Middle frontal gyrus (tissue), 1 donor: ENCODE results near the gene CFLAR.
"Not testable (repeated sequence)": the region's sequence is repeated elsewhere in the genome, so short reads cannot be mapped to it uniquely, and the experiment has no call there.

Source experiments
- DNase-seq: peaks from one replicate; pipeline ENCODE4 v3.0.0-alpha.2; 2015; ENCODE audit warnings: low spot score; ENCODE audit errors: extremely low spot score

The CFLAR gene

DNA sequence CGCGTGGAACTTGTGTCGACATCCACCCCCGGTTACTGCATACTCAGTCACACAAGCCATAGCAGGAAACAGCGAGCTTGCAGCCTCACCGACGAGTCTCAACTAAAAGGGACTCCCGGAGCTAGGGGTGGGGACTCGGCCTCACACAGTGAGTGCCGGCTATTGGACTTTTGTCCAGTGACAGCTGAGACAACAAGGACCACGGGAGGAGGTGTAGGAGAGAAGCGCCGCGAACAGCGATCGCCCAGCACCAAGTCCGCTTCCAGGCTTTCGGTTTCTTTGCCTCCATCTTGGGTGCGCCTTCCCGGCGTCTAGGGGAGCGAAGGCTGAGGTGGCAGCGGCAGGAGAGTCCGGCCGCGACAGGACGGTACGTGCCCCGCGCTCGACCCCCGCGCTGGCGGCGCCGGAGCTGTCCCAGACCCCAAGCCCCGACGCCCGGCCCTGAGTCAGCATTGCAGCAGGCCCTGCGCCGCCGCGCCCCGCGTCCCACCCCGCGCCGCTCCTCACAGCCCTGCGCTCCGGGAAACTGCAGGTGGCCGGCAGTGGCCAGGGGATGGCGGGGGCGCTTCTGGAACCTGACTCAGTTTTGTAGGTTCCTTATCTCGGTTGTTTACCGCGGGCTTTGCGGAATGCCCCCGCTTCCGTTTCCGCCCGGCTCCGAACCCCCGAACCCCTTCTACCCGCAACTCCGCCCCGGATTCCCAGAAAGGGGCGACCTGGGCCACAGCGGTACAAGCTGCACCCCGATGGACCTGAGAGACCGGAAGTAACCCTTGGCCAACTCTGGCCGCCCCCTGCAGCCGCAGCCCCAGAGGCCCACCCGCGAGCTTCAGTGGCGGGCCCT is at the start of gene CFLAR:
Gene CFLAR, plus strand, starts transcription at position 50 of the 844 bp plus-strand sequence. CDS start 13,702 bp downstream, outside the sequence.
- no peak for DNase-seq

DNA sequence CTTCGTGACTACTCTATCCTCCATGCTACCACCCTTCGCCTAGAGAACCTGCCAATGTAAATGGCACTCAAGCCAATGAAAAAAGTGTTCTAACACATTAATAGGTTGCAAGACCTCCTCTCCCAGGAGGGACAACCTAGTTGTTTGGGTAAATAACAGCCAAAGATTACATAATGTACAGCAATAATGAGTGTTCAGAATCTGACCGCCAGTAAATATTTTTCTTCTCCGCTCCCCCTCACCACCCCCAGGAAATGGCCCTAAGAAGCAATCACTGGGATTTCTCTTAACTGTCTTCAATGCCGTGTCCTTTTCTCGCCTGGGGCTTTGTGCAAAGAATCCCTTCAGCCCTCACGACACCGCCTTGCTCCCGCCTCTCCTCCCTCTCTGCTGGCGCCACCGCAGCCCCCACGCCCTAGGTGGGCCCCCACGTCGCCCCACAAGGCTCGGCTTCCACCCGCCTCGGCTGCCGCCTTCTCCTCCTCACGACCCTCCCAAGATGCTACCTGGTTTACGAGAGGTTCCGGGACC is 45.0 kb upstream of the CFLAR start:
- DNase-seq = no peak

DNA sequence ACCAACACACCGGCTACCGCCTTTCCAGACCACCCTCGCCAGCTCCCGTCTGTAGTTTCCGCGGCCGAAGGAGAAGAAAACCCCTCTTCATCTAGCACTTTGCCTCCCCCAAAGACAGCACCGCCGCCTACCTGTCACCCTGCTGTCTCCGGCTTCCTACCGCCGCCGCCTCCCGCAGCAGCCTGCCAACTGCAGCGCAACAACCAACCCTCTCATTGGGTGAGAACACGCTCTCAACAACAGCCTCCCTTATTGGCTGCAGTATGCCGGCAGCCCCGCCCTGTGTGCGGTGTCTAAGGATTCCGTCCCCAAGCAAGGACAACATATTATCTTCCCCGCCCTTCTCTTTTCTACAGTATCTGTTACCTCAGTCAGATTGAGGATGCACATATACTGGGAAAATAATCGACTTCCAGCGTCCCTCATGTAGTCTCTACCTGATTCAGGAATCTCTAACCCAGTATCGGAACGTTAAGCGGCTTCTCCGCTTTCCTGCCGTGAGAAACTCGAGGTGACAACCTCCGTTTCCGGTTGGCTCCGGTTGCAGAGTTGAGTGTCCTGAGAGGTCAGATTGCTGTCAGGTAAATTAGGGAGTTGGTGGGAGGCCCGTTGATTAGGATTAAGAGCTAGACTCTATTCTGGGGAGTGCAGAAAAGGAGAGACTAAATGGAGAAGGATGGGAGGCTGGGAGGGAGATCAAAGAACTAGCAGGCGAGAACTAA is 44.3 kb upstream of the CFLAR start, which contains the start of the genes HYCC2 and NDUFB3:
Gene HYCC2, minus strand, starts transcription at position 193 of the 722 bp plus-strand sequence. CDS start 47,662 bp downstream, outside the sequence.
Gene NDUFB3, plus strand, starts transcription at position 523 of the 722 bp plus-strand sequence. CDS start 6,882 bp downstream, outside the sequence.
- DNase-seq = peak; percentile 78

DNA sequence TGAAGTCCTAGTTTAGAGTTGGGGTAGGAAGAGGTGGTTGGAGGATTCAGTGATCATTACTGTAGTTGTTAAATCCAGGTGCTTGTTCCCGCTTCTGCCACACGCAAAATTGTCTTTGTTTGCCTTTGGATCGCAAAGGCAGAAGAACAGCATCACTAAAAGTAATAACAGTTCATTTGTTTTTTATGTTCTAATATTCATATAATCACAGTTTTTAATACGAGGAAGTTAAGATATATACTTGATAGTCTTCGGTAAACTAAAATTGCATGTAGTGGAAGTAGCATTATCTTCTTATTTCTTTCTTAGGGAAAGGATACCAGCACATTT is 43.8 kb upstream of the CFLAR start:
- no peak for DNase-seq

DNA sequence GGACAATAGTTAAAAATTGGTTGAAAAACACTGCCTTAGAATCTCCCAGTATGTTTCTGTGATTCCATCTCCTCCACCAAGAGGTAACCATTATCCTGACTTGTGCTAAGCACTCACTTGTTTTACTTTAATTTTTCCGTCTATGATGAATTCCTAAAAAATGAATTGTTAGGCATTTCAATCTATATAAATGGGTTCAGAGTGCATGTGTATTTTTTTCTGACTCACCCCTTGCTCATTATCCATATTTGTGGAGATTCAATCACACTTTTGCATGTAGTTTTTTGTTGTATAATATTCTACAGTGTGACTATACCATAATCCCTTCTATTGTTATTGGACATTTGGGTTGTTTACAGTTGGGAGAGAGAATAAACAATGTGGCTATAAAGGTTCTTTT is 42.9 kb upstream of the CFLAR start:
- DNase-seq = no peak

DNA sequence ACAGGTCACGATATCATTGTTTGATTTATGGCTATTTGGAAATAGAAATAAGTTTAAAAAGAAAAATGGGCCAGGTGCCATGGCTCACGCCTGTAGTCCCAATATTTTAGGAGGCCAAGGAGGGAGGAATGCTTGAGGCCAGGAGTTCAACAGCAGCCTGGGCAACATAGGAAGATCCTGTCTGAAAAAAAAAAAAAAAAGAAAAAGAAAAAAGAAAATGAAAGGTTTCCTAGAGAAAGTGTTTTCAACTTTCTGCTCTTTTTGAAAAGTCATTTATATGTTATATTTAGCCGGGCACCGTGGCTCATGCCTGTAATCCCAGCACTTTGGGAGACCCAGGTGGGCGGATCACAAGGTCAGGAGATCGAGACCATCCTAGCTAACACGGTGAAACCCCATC is 41.0 kb upstream of the CFLAR start:
- no peak for DNase-seq

DNA sequence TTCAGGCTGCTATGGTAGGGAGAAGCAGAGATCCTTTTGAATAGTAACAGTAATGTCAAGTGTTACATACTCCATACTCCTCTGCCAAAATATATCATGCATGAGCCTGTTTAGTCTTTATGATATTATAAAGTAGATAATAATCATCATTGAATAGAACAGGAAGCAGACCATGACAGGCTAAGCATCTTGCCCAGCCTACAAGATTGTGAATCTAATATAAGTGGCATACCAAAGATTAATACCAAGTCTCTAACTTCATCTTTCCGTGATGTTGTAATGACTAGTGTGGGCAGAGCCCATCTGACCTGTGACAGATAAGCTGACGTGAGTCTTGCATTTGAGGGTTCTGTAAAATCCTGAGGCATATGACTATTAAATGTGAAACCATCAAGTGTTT is 31.1 kb upstream of the CFLAR start:
- no peak for DNase-seq

DNA sequence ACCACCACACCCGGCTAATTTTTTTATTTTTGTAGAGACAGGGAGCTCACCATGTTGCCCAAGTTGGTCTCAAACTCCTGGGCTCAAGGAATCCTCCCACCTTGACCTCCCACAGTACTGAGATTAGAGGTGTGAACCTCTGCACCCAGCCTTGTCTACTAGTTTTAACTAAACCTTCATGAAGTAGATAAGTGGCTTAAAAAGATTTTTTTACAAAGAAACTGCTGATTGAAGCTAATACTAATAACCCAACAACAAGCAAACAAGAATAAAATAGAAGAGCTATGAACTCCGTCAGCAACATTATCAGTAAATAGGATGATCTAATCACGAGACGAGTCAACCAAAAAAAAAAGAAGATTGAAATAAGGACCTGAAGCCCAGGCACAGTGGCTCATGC is 25.4 kb upstream of the CFLAR start:
- no peak for DNase-seq

DNA sequence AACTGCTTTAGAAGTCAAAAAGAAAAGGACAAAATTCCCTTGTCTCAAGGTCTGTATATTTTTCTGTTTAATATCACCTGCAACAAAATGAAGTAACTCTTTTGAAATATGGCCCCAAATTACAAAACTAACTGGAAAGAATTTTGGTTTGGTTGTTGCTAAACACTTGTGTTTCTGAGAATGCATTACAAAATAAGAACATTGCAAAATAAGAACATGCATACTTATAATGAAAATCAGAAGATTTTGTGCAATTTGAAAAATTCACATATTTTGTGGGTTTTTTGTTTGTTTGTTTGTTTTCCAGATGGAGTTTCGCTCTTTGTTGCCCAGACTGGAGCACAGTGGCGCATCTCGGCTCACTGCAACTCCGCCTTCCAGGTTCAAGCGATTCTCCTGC is 22.4 kb upstream of the CFLAR start:
- DNase-seq = no peak

DNA sequence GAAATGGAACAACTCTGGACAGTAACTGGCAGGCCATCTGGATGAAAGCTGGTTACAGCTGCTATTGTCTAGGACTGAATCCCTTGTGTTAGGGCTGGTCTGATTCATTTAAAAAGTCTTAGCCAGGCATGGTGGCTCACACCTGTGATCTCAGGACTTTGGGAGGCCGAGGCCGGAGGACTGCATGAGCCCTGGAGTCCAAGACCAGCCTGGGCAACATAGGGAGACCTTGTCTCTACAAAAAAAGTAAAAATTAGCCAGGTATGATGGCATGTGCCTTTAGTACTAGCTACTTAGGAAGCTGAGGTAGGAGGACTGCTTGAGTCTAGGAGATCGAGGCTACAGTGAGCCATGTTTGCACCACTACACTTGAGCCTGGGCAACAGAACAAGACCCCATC is 15.5 kb upstream of the CFLAR start:
- no peak for DNase-seq

DNA sequence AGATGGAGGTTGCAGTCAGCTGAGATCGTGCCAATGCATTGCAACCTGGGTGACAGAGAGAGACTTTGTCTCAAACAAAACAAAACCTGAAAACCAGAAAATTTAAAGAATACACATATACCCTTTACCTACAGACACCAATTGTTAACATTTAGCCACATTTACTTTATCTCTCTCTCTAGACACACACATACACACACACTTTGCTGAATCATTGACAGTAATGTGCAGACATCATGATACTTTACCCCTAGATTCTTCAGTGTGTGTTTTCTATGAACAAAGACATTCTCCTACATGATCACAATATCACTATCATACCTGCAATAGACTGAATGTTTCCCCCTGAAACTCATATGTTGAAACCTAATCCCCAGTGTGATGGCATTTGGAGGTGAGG is 10.2 kb upstream of the CFLAR start:
- no peak for DNase-seq

DNA sequence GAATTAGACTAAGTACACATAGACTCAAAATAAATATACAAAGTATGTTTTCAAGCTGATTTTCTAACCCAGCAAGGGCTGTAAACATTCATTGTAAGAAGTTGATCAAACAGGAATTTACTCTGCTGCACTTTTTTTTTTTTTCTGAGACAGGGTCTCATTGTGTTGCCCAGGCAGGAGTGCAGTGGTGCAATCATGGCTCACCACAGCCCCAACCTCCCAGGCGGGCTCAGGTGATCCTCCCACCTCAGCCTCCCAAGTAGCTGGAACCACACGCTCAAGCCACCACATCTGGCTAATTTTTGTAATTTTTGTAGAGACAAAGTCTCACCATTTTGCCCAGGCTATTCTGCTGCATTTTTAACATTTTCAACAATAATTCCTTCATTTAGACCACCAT is 8.3 kb upstream of the CFLAR start:
- DNase-seq = no peak

DNA sequence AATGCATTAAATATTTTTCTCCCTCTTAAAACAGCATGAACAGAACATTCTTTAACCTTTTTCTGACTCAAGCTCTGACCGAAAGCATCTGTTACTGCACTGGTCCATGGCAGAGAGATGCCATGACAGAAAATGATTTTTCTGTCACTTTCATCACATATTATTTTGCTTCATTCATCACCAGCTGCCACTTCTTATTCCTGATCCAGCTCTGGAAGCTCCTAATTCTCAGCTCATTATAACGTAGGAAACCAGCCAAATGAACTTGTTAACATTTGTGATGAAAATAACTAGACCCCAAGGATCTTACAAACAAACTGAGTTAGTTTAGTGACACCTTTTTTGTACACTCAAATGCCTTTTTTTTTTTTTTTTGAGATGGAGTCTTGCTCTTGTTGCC is 7.6 kb upstream of the CFLAR start:
- no peak for DNase-seq

DNA sequence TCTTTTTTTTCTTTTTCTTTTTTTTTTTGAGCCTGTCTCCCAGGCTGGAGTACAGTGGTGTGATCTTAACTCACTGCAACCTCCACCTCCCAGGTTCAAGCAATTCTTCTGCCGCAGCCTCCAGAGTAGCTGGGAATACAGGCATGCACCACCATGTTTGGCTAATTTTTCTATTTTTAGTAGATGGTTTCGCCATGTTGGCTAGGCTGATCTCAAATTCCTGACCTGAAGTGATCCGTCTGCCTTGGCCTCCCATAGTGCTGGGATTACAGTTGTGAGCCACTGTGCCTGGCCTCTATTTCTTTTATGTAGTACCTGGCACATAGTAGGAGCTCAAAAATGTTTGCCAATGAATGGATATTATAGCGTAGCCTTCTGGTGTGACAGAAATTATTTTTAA is 6.8 kb upstream of the CFLAR start:
- DNase-seq = no peak

DNA sequence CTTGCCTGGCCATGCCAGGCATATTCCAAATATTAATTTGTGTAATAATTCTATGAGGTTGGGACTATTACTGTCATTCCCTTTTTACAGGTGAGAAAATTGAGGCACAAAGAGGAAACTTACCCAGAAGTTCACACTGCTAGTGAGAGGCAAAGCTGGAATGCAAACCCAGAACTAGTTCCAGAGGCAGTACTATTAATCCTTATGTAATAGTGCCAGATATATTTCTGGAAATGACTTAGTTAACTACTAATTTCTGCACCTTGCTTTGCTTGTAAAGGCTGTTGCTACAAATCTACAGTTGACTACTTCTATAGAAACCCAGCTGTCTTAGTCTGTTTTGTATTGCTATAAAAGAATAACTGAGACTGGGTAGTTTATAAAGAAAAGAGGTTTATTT is 5.3 kb upstream of the CFLAR start:
- no peak for DNase-seq

DNA sequence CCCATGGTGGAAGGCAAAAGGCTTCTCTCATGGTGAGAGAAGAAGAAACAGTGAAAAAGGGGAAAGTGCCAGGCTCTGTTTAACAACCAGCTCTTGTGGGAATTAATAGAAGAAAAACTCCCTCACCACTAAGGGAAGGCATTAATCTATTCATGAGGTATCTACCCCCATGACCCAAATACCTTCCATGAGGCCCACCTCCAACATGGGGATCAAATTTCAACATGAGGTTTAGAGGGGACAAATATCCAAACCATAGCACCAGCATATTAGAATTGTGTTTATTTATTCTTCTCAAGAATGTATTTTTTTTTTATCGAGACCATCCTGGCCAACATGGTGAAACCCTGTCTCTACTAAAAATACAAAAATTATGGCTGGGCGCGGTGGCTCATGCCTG is 4.9 kb upstream of the CFLAR start:
- DNase-seq = no peak

DNA sequence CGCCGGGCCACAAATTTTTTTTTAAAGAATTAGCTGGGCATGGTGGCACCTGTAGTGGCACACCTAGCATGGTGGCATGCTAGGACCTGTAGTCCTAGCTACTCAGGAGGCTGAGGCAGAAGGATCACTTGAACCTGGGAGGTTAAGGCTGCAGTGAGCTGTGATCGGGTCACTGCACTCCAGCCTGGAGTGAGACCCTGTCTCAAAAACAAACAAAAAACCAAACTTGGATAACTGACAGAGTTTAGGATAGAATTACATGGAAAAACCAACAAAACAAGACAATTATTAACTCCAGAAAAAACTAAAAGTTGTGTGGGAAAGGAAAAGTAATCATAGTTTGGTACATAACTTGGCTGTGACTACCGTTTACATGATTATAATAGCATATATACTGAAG is 1.6 kb upstream of the CFLAR start:
- DNase-seq = no peak

DNA sequence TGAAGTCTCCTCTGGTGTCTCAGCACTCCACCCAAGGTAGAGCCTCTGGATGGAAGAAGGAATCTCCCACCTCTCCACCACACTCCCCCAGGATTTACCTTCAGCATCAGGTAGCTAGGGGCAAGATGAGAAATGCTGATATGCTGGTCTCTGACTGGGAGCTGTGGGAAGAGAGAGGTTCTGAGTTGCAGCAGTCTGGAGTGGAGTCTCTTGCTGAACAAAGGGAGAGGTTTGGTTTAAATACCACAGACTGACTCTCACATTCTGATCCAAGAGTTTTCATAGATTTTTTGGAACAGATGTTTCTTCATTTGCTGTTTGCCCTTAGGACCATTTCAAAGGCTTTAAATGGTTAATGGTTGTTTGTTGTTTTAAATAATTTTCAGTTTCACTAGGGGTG is 1.1 kb upstream of the CFLAR start:
- no peak for DNase-seq

DNA sequence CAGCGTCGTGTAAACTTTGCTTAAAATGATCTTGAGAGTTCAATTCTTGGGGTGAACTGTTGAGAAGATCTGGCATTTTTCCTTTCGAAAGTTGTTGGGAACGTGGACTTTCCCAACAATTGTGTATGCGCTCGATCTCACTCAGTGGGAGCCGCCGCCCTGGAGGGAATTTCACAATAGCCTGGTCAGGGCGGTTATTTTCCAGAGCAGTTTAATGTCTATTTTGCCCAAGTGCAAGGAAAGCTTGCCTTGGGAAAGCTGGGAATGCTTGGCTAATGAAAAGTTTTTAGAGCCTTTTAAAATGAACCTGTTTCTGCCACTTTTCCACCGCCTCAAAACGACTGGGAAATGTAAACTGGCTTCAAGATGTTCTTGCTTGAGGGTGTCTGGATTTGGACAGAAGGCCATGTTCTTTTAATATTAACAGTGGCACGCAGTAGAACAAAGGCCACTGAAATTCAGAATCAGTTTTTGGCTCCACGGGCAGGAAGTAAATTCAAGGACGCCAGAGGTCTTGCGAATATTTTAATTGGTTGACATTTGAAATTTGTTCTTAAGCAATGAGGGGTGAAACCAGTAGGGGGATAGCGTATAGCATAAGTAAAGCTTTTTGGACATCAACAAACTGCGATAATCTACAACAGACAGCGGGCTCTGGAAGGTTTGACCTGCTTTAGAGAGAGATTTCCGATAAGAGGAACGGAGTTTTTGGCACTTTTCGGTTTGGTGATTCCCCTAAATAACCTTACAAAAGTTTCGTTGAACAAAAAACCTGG is 1.2 kb downstream of the CFLAR start:
- no peak for DNase-seq

DNA sequence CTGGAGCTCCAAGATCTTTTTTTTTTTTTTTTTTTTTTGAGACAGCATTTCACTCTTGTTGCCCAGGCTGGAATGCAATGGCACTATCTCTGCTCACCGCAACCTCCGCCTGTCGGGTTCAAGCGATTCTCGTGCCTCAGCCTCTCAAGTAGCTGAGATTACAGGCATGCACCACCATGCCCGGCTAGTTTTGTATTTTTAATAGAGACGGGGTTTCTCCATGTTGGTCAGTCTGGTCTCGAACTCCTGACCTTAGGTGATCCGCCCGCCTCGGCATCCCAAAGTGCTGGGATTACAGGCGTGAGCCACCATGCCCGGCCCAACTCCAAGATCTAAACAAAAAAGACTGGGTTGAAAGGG is 1.8 kb downstream of the CFLAR start:
- DNase-seq = not testable (repeated sequence)

DNA sequence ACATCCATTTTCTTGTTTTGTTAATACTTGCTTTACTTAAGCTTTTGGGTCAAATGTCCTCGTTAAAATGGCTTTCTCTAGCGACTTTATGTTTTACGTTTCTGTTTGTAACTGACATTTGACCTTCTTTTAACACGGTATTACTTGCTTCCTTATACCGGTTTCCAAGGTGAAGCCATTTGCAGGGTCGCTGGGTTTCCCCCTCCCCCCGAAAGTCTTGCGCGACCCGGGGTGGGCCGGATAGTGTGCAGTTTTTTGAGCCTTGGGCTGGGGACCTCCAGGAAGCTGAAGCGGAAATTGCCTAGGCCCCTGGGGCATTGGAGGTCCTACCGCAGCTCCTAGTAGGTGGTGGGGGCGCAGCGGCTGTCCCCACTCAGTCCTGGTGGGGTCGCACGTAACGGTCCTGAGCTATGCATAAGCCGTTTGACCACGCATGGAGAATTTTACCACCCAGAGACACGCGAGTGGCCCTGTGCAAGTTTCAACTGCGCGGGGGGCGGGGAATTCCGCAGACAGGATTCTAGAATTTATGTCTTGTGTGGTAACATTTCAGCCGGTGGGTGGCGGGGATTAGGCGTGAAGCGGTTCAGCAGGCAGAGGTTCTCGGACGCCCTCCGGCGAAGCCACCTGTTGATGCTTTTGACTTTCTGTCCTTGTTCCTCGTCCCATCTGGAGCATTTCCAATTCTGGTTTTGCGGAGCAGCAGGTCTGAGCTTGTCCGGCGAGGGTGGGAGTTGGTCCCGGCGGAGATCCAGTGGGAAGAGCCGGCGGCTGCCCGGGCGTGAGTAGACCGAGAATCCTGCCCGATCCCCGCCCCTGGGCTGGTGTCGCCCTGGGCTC is 2.4 kb downstream of the CFLAR start:
- DNase-seq = peak; percentile 58
